GM23248 (cell line): ENCODE results near the gene RNFT2. TPM values are rescaled to one million over a fixed set of nuclear protein-coding genes. Genes with fewer than 3 reads are reported as not detected.

ENCODE experiments used
- DNase-seq: peaks from one replicate; pipeline ENCODE4 v3.0.0-alpha.2; 2015
- H2AFZ ChIP-seq: fragments of 200-600 bp; sonication (generic); 2 replicates; pipeline ENCODE4 v1.6.1; 2016; ENCODE audit warnings: antibody characterized with exemption
- H3F3A ChIP-seq: fragments of 200-600 bp; sonication (generic); 2 replicates; pipeline ENCODE4 v1.6.1; 2016; ENCODE audit warnings: mild to moderate bottlenecking, antibody characterized with exemption, mixed run types; ENCODE audit not compliant: insufficient read depth
- H3K27ac ChIP-seq: fragments of 200-600 bp; sonication (generic); 2 replicates; pipeline ENCODE4 v1.5.1; 2016; ENCODE audit warnings: mild to moderate bottlenecking
- H3K27me3 ChIP-seq: fragments of 200-600 bp; sonication (generic); replicated peaks from 2 replicates; pipeline ENCODE4 v1.6.1; 2016; ENCODE audit warnings: mild to moderate bottlenecking; ENCODE audit not compliant: insufficient read depth
- H3K36me3 ChIP-seq: fragments of 200-600 bp; sonication (generic); 2 replicates; pipeline ENCODE4 v1.6.1; 2016; ENCODE audit warnings: low read depth, mild to moderate bottlenecking
- H3K4me1 ChIP-seq: fragments of 200-600 bp; sonication (generic); 2 replicates; pipeline ENCODE4 v1.6.1; 2016; ENCODE audit warnings: mild to moderate bottlenecking; ENCODE audit not compliant: insufficient read depth
- H3K4me2 ChIP-seq: fragments of 200-600 bp; sonication (generic); one replicate; pipeline ENCODE4 v1.6.1; 2016; ENCODE audit warnings: mild to moderate bottlenecking; ENCODE audit not compliant: unreplicated experiment
- H3K4me3 ChIP-seq: fragments of 200-600 bp; sonication (generic); 2 replicates; pipeline ENCODE4 v1.5.1; 2016; ENCODE audit warnings: mild to moderate bottlenecking
- H3K79me2 ChIP-seq: fragments of 200-600 bp; sonication (generic); 2 replicates; pipeline ENCODE4 v1.6.1; 2016; ENCODE audit warnings: mild to moderate bottlenecking; ENCODE audit not compliant: insufficient read depth
- H3K9ac ChIP-seq: fragments of 200-600 bp; sonication (generic); 2 replicates; pipeline ENCODE4 v1.6.1; 2016; ENCODE audit warnings: mild to moderate bottlenecking
- H3K9me2 ChIP-seq: fragments of 200-600 bp; sonication (generic); 2 replicates; pipeline ENCODE4 v1.6.1; 2016; ENCODE audit warnings: mixed run types, mild to moderate bottlenecking, moderate library complexity; ENCODE audit not compliant: insufficient read depth
- H3K9me3 ChIP-seq: fragments of 200-600 bp; sonication (generic); one replicate; pipeline ENCODE4 v1.6.1; 2017; ENCODE audit warnings: low read depth
- H4K20me1 ChIP-seq: fragments of 200-600 bp; sonication (generic); 2 replicates; pipeline ENCODE4 v1.6.0; 2016; ENCODE audit not compliant: insufficient read depth
- EZH2 ChIP-seq: fragments of 200-600 bp; sonication (generic); IDR thresholded peaks from 2 replicates; pipeline ENCODE4 v1.6.1; 2018; ENCODE audit warnings: antibody characterized with exemption, mild to moderate bottlenecking; ENCODE audit not compliant: insufficient read depth, poor library complexity, severe bottlenecking
- EZH2phosphoT487 ChIP-seq: fragments of 200-600 bp; sonication (generic); IDR thresholded peaks from 2 replicates; pipeline ENCODE4 v1.6.1; 2018; ENCODE audit warnings: antibody characterized with exemption, moderate library complexity, mild to moderate bottlenecking, low read depth; ENCODE audit not compliant: insufficient read depth
- WGBS, 2 experiments: methylation state at CpG; one replicate each; pipeline ENCODE4 v1.1.6; 2015 to 2017; ENCODE audit warnings: low lambda C conversion rate in 2 of 2, low coverage in 1 of 2; ENCODE audit errors: missing lambda C conversion rate in 2 of 2; 5-methylcytosine and 5-hydroxymethylcytosine counted together
- in situ Hi-C: fragments of 300-500 bp; cut with MboI; formaldehyde crosslinking; loops from 2 replicates; pipeline ENCODE4 v1.15.0; 2020
- polyA plus RNA-seq: library from polyadenylated mRNA; unstranded; fragments of >200 nt; fragmentation: Nextera tagmentation; extraction: Ambion mirVana; gene quantifications from 2 replicates; pipeline ENCODE4 v1.2.1, GENCODE V29; 2016
- total RNA-seq: library from RNA; depleted of rRNA; stranded (reverse); fragments of >200 nt; shearing (Covaris generic); gene quantifications from 2 replicates; pipeline ENCODE4 v1.2.3, GENCODE V29; 2014

The RNFT2 gene
- total and polyA plus RNA-seq, 2 experiments from 2014 or later = 0.24 to 0.43 TPM

GRCh38 chr12:116860263-116860662 lies 122.1 kb downstream of the RNFT2 start:
- no peaks in the 10 kb centered on the region for H3K79me2 ChIP-seq
- peaks cover 10% of the 10 kb centered on the region for H3K27me3 ChIP-seq
- H3K9me3 ChIP-seq = no peaks in the 10 kb centered on the region
- H4K20me1 ChIP-seq = no peaks in the 10 kb centered on the region
- peaks cover 16% of the 10 kb centered on the region for H3K4me1 ChIP-seq
- H3K9ac ChIP-seq = no peak overlapping the region
- in situ Hi-C loops = no loop called here
- H3K27ac ChIP-seq = no peak overlapping the region
- no peaks in the 10 kb centered on the region for H3K9me2 ChIP-seq
- TF ChIP-seq EZH2phosphoT487 (no peak), EZH2 (no peak)
- no peaks in the 10 kb centered on the region for H3K36me3 ChIP-seq
- H2AFZ ChIP-seq = no peak overlapping the region
- H3K4me3 ChIP-seq = peak overlapping the region; percentile 9; the same call in 1 of the 2 replicates
- H3F3A ChIP-seq = peaks cover 6% of the 10 kb centered on the region; the same call in 1 of the 2 replicates
- DNase-seq = no peak
- WGBS, 2 experiments = 45 to 72% methylated on average over 3 of the region's 3 CpGs
- peak overlapping the region; percentile 55 for H3K4me2 ChIP-seq

- Histone ChIP-seq H3K36me3 (no peaks in the 10 kb centered on the region), H3K4me1 (peaks cover 17% of the 10 kb centered on the region), H4K20me1 (no peaks in the 10 kb centered on the region), H3F3A (peaks cover 6% of the 10 kb centered on the region; the same call in 1 of the 2 replicates), H3K4me2 (peak overlapping the region; percentile 48), H3K9ac (no peak overlapping the region), H2AFZ (no peak overlapping the region; the same call in 1 of the 2 replicates), H3K27ac (no peak overlapping the region), H3K9me3 (no peaks in the 10 kb centered on the region), H3K27me3 (peaks cover 10% of the 10 kb centered on the region), H3K79me2 (no peaks in the 10 kb centered on the region), H3K4me3 (no peak overlapping the region), H3K9me2 (no peaks in the 10 kb centered on the region)
- no peak for TF ChIP-seq EZH2phosphoT487
- TF ChIP-seq EZH2 = no peak
- in situ Hi-C loops = no loop called here
- 10 to 12% methylated on average over 11 to 12 of the region's 12 CpGs for WGBS, 2 experiments
- DNase-seq = peak; percentile 78
Measured at GRCh38 chr12:116861320-116861719, 123.2 kb downstream of the RNFT2 start.

GRCh38 chr12:116862167-116862566 lies 124.1 kb downstream of the RNFT2 start:
- Histone ChIP-seq H3K4me3 (no peak overlapping the region), H3K27me3 (peaks cover 10% of the 10 kb centered on the region), H3K79me2 (no peaks in the 10 kb centered on the region), H4K20me1 (no peaks in the 10 kb centered on the region), H3K36me3 (no peaks in the 10 kb centered on the region), H3K9me2 (no peaks in the 10 kb centered on the region), H3F3A (peaks cover 6% of the 10 kb centered on the region; the same call in 1 of the 2 replicates), H3K9me3 (no peaks in the 10 kb centered on the region), H3K27ac (no peak overlapping the region), H3K4me1 (peaks cover 17% of the 10 kb centered on the region), H3K9ac (no peak overlapping the region), H2AFZ (no peak overlapping the region), H3K4me2 (no peak overlapping the region)
- no peak for DNase-seq
- in situ Hi-C loops = no loop called here
- WGBS, 2 experiments = 91 to 93% methylated on average over 4 of the region's 4 CpGs
- TF ChIP-seq EZH2 (no peak), EZH2phosphoT487 (no peak)

- Histone ChIP-seq H3F3A (peaks cover 6% of the 10 kb centered on the region; the same call in 1 of the 2 replicates), H3K4me2 (no peak overlapping the region), H2AFZ (no peak overlapping the region), H3K36me3 (no peaks in the 10 kb centered on the region), H3K9me2 (no peaks in the 10 kb centered on the region), H4K20me1 (no peaks in the 10 kb centered on the region), H3K4me1 (peaks cover 17% of the 10 kb centered on the region), H3K79me2 (no peaks in the 10 kb centered on the region), H3K27ac (no peak overlapping the region), H3K9ac (no peak overlapping the region), H3K9me3 (no peaks in the 10 kb centered on the region), H3K4me3 (no peak overlapping the region), H3K27me3 (peaks cover 10% of the 10 kb centered on the region)
- peak; percentile 67 for DNase-seq
- in situ Hi-C loops = no loop called here
- TF ChIP-seq EZH2 = no peak
- TF ChIP-seq EZH2phosphoT487 = no peak
- WGBS, 2 experiments = 29 to 37% methylated on average over 6 of the region's 6 CpGs
Measured at GRCh38 chr12:116863275-116863767, 125.2 kb downstream of the RNFT2 start.
